ENCODE data around the gene RASD1.
"Not testable (repeated sequence)": the region's sequence is repeated elsewhere in the genome, so short reads cannot be mapped to it uniquely, and the experiment has no call there.

The RASD1 gene

DNA sequence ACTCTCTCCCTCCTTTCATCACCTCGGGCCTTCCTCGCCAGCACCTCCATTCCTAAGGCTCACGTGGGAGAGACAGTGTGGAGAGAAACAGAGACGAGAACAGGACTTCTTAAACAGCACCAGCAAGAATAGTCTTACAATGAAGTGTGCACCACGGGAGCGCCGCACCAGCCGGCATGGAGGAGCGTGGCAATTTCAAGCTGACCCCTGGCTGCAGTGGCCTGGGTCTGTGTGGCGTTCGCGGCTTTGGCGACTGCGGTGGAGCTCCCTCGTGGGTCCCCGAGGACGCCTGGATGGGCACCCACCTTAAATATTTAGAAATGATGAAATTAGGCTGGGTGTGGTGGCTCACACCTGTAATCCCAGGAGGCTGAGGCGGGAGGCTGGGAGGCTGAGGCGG is 39.9 kb downstream of the RASD1 start:
- no peak overlapping the region for H3K27ac ChIP-seq (ENCODE audit: insufficient read depth, low read depth, low read length, poor library complexity, severe bottlenecking)
- no peak overlapping the region for H3K4me3 ChIP-seq (ENCODE audit: insufficient read depth, low read depth, low read length)
- 89 to 90% methylated on average over 19 of the region's 19 CpGs for WGBS, 2 experiments
- H3K36me3 ChIP-seq (ENCODE audit: control insufficient read depth, insufficient read depth, low read length) = no peaks in the 10 kb centered on the region
- no peaks in the 10 kb centered on the region for H3K9me3 ChIP-seq (ENCODE audit: control insufficient read depth, low read length)
- no peaks in the 10 kb centered on the region for H3K4me1 ChIP-seq (ENCODE audit: control insufficient read depth, insufficient read depth, low read length)
- H3K27me3 ChIP-seq (ENCODE audit: control insufficient read depth, insufficient read depth, low read length, poor library complexity, severe bottlenecking) = no peaks in the 10 kb centered on the region

DNA sequence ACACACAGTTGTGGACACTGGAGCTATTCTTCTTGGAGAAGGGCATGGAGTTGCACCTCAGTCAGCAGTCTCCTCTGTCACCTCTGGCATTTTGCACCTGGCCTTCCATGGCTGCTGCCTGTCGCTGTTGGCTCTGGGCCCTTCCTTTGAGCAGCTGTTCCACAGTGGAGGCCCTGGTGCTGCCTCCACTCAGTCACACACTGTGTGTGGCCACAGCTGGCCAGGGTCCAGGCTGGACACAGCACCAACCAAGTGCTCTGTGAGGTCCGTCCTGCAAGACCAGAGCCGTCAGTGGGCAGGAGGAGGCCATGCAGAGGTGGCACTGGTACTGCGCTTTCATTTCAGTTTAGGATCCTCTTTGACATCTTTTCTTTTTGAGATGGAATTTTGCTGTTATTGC is 41.0 kb downstream of the RASD1 start:
- Histone ChIP-seq H3K36me3 (ENCODE audit: control insufficient read depth, insufficient read depth, low read length) (no peaks in the 10 kb centered on the region), H3K9me3 (ENCODE audit: control insufficient read depth, low read length) (no peaks in the 10 kb centered on the region), H3K27me3 (ENCODE audit: control insufficient read depth, insufficient read depth, low read length, poor library complexity, severe bottlenecking) (no peaks in the 10 kb centered on the region), H3K4me3 (ENCODE audit: insufficient read depth, low read depth, low read length) (no peak overlapping the region), H3K4me1 (ENCODE audit: control insufficient read depth, insufficient read depth, low read length) (no peaks in the 10 kb centered on the region), H3K27ac (ENCODE audit: insufficient read depth, low read depth, low read length, poor library complexity, severe bottlenecking) (no peak overlapping the region)
- WGBS, 2 experiments = 95 to 96% methylated on average over 4 of the region's 4 CpGs

DNA sequence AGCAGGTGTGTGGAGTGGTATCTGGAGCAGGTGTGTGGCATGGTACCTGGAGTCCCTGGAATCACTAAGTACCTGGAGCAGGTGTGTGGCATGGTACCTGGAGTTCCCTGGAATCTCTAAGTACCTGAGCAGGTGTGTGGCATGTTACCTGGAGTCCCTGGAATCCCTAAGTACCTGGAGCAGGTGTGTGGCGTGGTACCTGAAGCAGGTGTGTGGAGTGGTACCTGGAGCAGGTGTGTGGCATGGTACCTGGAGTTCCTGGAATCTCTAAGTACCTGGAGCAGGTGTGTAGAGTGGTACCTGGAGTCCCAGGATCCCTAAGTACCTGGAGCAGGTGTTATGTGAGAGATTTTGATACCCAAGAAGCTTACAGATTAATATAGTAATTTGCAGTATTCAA is 41.5 kb downstream of the RASD1 start:
- not testable (repeated sequence) for H3K36me3 ChIP-seq (ENCODE audit: control insufficient read depth, insufficient read depth, low read length); H3K4me3 ChIP-seq (ENCODE audit: insufficient read depth, low read depth, low read length); H3K27ac ChIP-seq (ENCODE audit: insufficient read depth, low read depth, low read length, poor library complexity, severe bottlenecking); H3K27me3 ChIP-seq (ENCODE audit: control insufficient read depth, insufficient read depth, low read length, poor library complexity, severe bottlenecking); H3K9me3 ChIP-seq (ENCODE audit: control insufficient read depth, low read length); H3K4me1 ChIP-seq (ENCODE audit: control insufficient read depth, insufficient read depth, low read length)
- 84 to 89% methylated on average over 1 of the region's 1 CpG for WGBS, 2 experiments

DNA sequence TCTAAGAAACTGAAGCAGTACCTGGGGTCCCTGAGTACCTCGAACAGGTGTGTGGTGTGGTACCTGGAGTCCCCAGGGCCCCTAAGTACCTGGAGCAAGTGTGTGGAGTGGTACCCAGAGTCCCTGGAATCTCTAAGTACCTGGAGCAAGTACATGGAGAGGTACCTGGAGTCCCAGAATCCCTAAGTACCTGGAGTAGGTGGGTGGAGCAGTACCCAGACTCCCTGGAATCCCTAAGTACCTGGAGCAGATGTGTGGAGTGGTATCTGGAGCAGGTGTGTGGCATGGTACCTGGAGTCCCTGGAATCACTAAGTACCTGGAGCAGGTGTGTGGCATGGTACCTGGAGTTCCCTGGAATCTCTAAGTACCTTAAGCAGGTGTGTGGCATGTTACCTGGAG is 41.9 kb downstream of the RASD1 start:
- H3K27me3 ChIP-seq (ENCODE audit: control insufficient read depth, insufficient read depth, low read length, poor library complexity, severe bottlenecking) = no peaks in the 10 kb centered on the region
- no peaks in the 10 kb centered on the region for H3K4me1 ChIP-seq (ENCODE audit: control insufficient read depth, insufficient read depth, low read length)
- no peak overlapping the region for H3K4me3 ChIP-seq (ENCODE audit: insufficient read depth, low read depth, low read length)
- no peaks in the 10 kb centered on the region for H3K9me3 ChIP-seq (ENCODE audit: control insufficient read depth, low read length)
- H3K27ac ChIP-seq (ENCODE audit: insufficient read depth, low read depth, low read length, poor library complexity, severe bottlenecking) = no peak overlapping the region
- 88 to 94% methylated on average over 1 of the region's 1 CpG for WGBS, 2 experiments
- H3K36me3 ChIP-seq (ENCODE audit: control insufficient read depth, insufficient read depth, low read length) = no peaks in the 10 kb centered on the region

DNA sequence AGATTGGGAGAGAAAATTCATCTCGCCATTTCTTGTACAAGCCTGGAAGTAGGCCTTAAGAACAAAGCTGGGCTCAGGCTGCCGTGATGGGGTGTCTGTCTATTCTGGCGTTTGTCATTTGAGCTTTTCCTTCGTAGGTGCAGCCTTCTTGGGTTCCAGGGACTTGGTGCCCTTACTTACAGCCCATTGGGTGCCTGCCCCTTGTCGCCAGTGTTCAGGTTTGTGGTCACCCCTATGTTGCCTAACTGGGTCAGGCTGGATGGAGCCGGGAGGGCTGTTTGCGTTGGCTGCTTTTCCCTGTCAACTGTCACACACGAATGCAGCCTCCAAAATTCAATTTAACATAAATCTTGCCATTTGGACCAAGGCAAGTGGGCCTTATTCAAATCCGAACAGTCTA is 43.1 kb downstream of the RASD1 start:
- no peak overlapping the region for H3K27ac ChIP-seq (ENCODE audit: insufficient read depth, low read depth, low read length, poor library complexity, severe bottlenecking)
- H3K9me3 ChIP-seq (ENCODE audit: control insufficient read depth, low read length) = no peaks in the 10 kb centered on the region
- no peaks in the 10 kb centered on the region for H3K27me3 ChIP-seq (ENCODE audit: control insufficient read depth, insufficient read depth, low read length, poor library complexity, severe bottlenecking)
- H3K36me3 ChIP-seq (ENCODE audit: control insufficient read depth, insufficient read depth, low read length) = no peaks in the 10 kb centered on the region
- no peak overlapping the region for H3K4me3 ChIP-seq (ENCODE audit: insufficient read depth, low read depth, low read length)
- WGBS, 2 experiments = 82 to 85% methylated on average over 9 of the region's 9 CpGs
- no peaks in the 10 kb centered on the region for H3K4me1 ChIP-seq (ENCODE audit: control insufficient read depth, insufficient read depth, low read length)

DNA sequence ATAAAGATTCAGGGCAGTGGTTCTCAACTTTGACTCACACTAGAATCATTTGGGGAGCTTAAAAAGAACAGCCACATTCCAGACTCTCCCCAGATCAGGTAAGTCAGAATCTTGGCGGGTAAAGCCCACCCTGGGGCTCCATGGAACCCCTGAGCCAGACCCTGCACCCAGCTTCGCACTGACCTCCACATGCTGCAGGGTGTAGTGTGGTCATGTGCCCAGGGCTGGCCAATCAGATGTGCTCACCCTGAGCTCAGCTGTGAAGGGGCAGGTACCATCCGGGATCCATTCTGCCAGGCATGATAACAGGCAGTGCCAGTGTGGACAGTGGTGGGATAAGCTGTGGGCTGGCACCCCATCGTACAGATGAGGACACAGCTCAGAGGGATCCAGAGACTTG is 47.5 kb downstream of the RASD1 start:
- WGBS, 2 experiments = 93 to 96% methylated on average over 4 of the region's 4 CpGs
- H3K27me3 ChIP-seq (ENCODE audit: control insufficient read depth, insufficient read depth, low read length, poor library complexity, severe bottlenecking) = no peaks in the 10 kb centered on the region

DNA sequence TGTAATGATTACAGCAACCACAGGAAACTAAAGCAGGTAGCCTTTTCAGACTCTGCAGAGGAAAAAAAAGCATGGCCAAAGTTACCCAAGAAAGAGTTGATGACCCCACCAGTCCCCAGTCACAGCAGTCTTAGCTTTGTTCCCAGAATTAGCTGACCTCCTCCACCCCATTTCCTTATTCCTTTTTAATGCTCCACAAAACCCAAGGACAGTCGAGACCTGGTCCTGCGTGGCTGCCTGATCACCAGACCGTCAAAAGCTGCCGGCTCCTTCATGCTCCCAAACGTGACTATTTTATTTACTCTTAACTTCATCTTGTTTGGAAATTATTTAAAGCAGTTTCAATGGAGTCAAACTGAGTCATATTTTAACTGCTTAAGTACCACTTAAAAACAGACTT is 48.1 kb downstream of the RASD1 start:
- H3K27me3 ChIP-seq (ENCODE audit: control insufficient read depth, insufficient read depth, low read length, poor library complexity, severe bottlenecking) = no peaks in the 10 kb centered on the region
- no peaks in the 10 kb centered on the region for H3K36me3 ChIP-seq (ENCODE audit: control insufficient read depth, insufficient read depth, low read length)
- peaks cover 6% of the 10 kb centered on the region for H3K4me1 ChIP-seq (ENCODE audit: control insufficient read depth, insufficient read depth, low read length)
- H3K4me3 ChIP-seq (ENCODE audit: insufficient read depth, low read depth, low read length) = no peak overlapping the region
- no peaks in the 10 kb centered on the region for H3K9me3 ChIP-seq (ENCODE audit: control insufficient read depth, low read length)
- 75 to 76% methylated on average over 5 of the region's 5 CpGs for WGBS, 2 experiments
- H3K27ac ChIP-seq (ENCODE audit: insufficient read depth, low read depth, low read length, poor library complexity, severe bottlenecking) = no peak overlapping the region

More for the DNA sequence above, 47.5 kb downstream of the RASD1 start:
- H3K4me3 ChIP-seq (ENCODE audit: insufficient read depth, low read depth, low read length) = no peak overlapping the region
- peaks cover 6% of the 10 kb centered on the region for H3K4me1 ChIP-seq (ENCODE audit: control insufficient read depth, insufficient read depth, low read length)
- H3K36me3 ChIP-seq (ENCODE audit: control insufficient read depth, insufficient read depth, low read length) = no peaks in the 10 kb centered on the region
- no peaks in the 10 kb centered on the region for H3K9me3 ChIP-seq (ENCODE audit: control insufficient read depth, low read length)
- no peak overlapping the region for H3K27ac ChIP-seq (ENCODE audit: insufficient read depth, low read depth, low read length, poor library complexity, severe bottlenecking)

DNA sequence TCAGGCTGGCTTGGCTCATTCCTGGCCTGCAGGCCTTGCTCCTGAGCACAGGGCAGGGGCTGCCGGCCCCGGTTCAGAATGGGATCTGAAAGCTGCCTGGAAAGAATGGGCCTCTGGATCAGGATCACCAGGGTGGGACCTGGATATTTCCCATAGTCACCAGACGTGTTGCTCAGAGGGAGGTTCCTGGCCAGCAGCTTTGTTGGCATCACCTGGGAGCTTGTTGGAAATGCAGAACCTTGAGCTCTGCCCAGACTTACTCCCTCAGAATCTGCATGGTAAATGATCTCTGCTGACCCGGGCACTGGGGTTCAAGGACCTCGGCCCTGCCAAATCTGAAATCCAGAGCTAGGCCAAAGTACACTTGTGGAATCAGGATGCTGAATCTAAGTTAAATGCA is 48.9 kb downstream of the RASD1 start:
- WGBS, 2 experiments = 90 to 93% methylated on average over 5 of the region's 5 CpGs
- Histone ChIP-seq H3K4me1 (ENCODE audit: control insufficient read depth, insufficient read depth, low read length) (peaks cover 6% of the 10 kb centered on the region), H3K9me3 (ENCODE audit: control insufficient read depth, low read length) (no peaks in the 10 kb centered on the region), H3K27ac (ENCODE audit: insufficient read depth, low read depth, low read length, poor library complexity, severe bottlenecking) (no peak overlapping the region), H3K36me3 (ENCODE audit: control insufficient read depth, insufficient read depth, low read length) (no peaks in the 10 kb centered on the region), H3K27me3 (ENCODE audit: control insufficient read depth, insufficient read depth, low read length, poor library complexity, severe bottlenecking) (no peaks in the 10 kb centered on the region), H3K4me3 (ENCODE audit: insufficient read depth, low read depth, low read length) (no peak overlapping the region)

DNA sequence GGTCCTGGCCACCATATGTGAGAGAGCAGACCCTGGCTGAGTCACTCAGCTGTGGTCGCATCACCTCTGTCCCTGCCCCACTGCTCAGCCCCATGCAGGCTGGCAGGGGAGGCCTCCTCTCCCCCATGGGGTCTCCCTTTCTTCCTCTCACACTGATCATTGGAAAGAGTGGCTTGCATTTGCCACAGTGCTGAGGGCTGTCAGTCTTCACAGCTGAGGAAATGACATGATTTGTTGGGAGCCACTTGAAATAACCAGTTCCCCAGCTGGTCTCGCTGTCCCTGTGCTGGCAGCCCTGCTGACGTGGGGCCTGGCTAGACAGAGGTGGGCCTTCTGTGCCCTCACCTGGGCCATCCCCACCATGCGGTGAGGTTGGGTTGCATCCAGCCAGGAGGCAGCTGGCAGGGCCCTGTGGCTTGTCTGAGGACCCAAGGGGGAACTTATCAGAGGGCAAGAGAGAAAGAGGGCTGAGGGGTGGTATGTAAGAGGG is 49.5 kb downstream of the RASD1 start:
- WGBS, 2 experiments = 87% methylated on average over 4 of the region's 4 CpGs
- H3K9me3 ChIP-seq (ENCODE audit: control insufficient read depth, low read length) = no peaks in the 10 kb centered on the region
- no peak overlapping the region for H3K27ac ChIP-seq (ENCODE audit: insufficient read depth, low read depth, low read length, poor library complexity, severe bottlenecking)
- H3K4me1 ChIP-seq (ENCODE audit: control insufficient read depth, insufficient read depth, low read length) = peaks cover 6% of the 10 kb centered on the region
- H3K27me3 ChIP-seq (ENCODE audit: control insufficient read depth, insufficient read depth, low read length, poor library complexity, severe bottlenecking) = no peaks in the 10 kb centered on the region
- no peak overlapping the region for H3K4me3 ChIP-seq (ENCODE audit: insufficient read depth, low read depth, low read length)
- no peaks in the 10 kb centered on the region for H3K36me3 ChIP-seq (ENCODE audit: control insufficient read depth, insufficient read depth, low read length)

DNA sequence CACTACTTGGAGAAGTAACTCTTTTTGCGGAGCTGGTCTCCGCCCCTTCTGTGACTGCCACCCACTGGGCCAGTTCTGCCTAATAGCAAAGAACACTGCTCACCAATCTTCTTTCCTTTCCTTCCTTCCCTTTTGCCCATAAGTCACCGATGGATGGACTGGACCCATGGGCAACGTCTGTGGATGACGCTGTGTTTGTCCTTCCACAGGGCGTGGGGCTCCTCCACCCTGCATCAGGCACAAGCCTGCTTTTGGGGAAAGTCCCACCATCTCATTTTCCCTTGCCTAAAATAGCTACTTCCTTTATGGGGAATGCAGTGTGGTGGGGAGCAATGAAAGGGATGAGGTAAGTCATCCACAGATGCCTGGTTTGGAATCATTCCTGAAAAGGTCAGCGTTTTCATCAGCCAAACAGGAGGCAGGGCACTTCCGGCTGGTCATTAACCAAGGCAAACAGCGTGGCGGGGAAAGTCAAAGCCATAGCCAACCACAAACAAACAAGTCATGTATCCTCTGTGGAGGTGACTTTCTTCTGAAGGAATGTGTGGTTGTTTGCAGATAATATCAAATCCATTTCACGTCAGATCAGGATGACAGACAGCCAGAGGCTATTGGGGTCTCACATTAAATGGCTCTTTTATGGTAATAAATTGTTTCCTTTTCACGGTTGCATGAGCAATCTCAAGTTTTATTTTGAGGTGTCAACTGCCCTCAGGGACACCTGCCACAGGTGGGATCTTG is 50.1 kb downstream of the RASD1 start:
- H3K27ac ChIP-seq (ENCODE audit: insufficient read depth, low read depth, low read length, poor library complexity, severe bottlenecking) = no peak overlapping the region
- no peaks in the 10 kb centered on the region for H3K9me3 ChIP-seq (ENCODE audit: control insufficient read depth, low read length)
- no peaks in the 10 kb centered on the region for H3K27me3 ChIP-seq (ENCODE audit: control insufficient read depth, insufficient read depth, low read length, poor library complexity, severe bottlenecking)
- H3K36me3 ChIP-seq (ENCODE audit: control insufficient read depth, insufficient read depth, low read length) = no peaks in the 10 kb centered on the region
- 87 to 89% methylated on average over 12 of the region's 12 CpGs for WGBS, 2 experiments
- H3K4me1 ChIP-seq (ENCODE audit: control insufficient read depth, insufficient read depth, low read length) = peaks cover 7% of the 10 kb centered on the region
- H3K4me3 ChIP-seq (ENCODE audit: insufficient read depth, low read depth, low read length) = no peak overlapping the region
